KMS-11 (cell line): ENCODE data around the gene LHX6.

Experiments used
- H2AFZ ChIP-seq: fragments of 200-600 bp; sonication (generic); 2 replicates; pipeline ENCODE4 v1.6.1; 2016; ENCODE audit warnings: antibody characterized with exemption, mixed run types, low read depth
- H3K27ac ChIP-seq: fragments of 200-600 bp; sonication (generic); 2 replicates; pipeline ENCODE4 v1.6.1; 2016; ENCODE audit warnings: mild to moderate bottlenecking, mixed run types
- H3K27me3 ChIP-seq: fragments of 200-600 bp; sonication (generic); 2 replicates; pipeline ENCODE4 v1.6.1; 2017; ENCODE audit warnings: mild to moderate bottlenecking, low read depth, mixed run types, moderate library complexity; ENCODE audit not compliant: insufficient read depth
- H3K36me3 ChIP-seq: fragments of 200-600 bp; sonication (generic); 2 replicates; pipeline ENCODE4 v1.6.1; 2017; ENCODE audit warnings: mild to moderate bottlenecking, mixed run types; ENCODE audit not compliant: insufficient read depth
- H3K4me1 ChIP-seq: fragments of 200-600 bp; sonication (generic); 2 replicates; pipeline ENCODE4 v1.6.1; 2016; ENCODE audit warnings: mild to moderate bottlenecking, low read depth, mixed run types; ENCODE audit not compliant: poor library complexity, severe bottlenecking
- H3K4me2 ChIP-seq: fragments of 200-600 bp; sonication (generic); 2 replicates; pipeline ENCODE4 v1.7.0; 2016; ENCODE audit warnings: mild to moderate bottlenecking, mixed run types
- H3K4me3 ChIP-seq: fragments of 200-600 bp; sonication (generic); IDR thresholded peaks from 2 replicates; pipeline ENCODE4 v1.6.1; 2017; ENCODE audit warnings: low read depth, low read length, mixed read lengths; ENCODE audit not compliant: insufficient read depth
- H3K79me2 ChIP-seq: fragments of 200-600 bp; sonication (generic); 2 replicates; pipeline ENCODE4 v1.6.1; 2016; ENCODE audit warnings: low read depth, mixed run types; ENCODE audit not compliant: insufficient read depth
- H3K9ac ChIP-seq: fragments of 200-600 bp; sonication (generic); 2 replicates; pipeline ENCODE4 v1.6.1; 2016; ENCODE audit warnings: mild to moderate bottlenecking, mixed run types
- H4K20me1 ChIP-seq: fragments of 200-600 bp; sonication (generic); 2 replicates; pipeline ENCODE4 v1.6.1; 2016; ENCODE audit warnings: mild to moderate bottlenecking, mixed run types; ENCODE audit not compliant: insufficient read depth
- TF ChIP-seq, protein P1 (sequence below): fragments of 200-600 bp; sonication (generic); conservative IDR thresholded peaks from 2 replicates; pipeline ENCODE4 v1.6.1; 2017; ENCODE audit warnings: low read depth, mild to moderate bottlenecking, antibody characterized with exemption, low read length, moderate library complexity, mixed read lengths

The LHX6 gene

DNA sequence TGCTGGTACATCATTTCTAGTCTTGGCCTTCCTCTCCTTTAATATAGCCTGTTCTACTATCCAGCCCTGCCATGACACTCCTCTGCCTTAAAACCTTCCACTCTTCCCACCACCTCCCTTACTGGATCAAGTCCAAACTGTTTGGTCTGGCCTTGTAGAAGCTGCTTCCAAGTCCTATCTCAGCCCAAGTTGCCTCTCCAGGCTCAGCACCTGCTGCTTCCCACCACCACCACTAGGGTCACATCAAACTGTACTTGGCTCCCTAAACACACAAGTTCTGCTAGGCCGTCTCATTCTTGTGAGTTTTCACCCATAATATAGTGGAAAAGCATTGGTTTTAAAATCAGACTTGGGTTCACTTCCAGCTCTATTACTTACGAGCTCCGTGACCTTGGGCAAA lies 70.6 kb downstream of the LHX6 start:
- Histone ChIP-seq H3K9ac (no peak overlapping the region), H3K36me3 (no peaks in the 10 kb centered on the region), H3K4me1 (peaks cover 12% of the 10 kb centered on the region), H3K4me2 (peak overlapping the region; percentile 68; the same call in 1 of the 2 replicates), H2AFZ (no peak overlapping the region), H3K4me3 (no peak overlapping the region), H4K20me1 (no peaks in the 10 kb centered on the region), H3K27me3 (no peaks in the 10 kb centered on the region), H3K27ac (no peak overlapping the region), H3K79me2 (peaks cover 31% of the 10 kb centered on the region; the same call in 1 of the 2 replicates)
- TF ChIP-seq, protein P1, sequence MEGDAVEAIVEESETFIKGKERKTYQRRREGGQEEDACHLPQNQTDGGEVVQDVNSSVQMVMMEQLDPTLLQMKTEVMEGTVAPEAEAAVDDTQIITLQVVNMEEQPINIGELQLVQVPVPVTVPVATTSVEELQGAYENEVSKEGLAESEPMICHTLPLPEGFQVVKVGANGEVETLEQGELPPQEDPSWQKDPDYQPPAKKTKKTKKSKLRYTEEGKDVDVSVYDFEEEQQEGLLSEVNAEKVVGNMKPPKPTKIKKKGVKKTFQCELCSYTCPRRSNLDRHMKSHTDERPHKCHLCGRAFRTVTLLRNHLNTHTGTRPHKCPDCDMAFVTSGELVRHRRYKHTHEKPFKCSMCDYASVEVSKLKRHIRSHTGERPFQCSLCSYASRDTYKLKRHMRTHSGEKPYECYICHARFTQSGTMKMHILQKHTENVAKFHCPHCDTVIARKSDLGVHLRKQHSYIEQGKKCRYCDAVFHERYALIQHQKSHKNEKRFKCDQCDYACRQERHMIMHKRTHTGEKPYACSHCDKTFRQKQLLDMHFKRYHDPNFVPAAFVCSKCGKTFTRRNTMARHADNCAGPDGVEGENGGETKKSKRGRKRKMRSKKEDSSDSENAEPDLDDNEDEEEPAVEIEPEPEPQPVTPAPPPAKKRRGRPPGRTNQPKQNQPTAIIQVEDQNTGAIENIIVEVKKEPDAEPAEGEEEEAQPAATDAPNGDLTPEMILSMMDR, result peak; percentile 43; the same call in 1 of the 2 replicates

GRCh38 chr9:122155796-122156195 lies 73.0 kb downstream of the LHX6 start:
- Histone ChIP-seq H3K27ac (no peak overlapping the region), H3K36me3 (no peaks in the 10 kb centered on the region), H3K4me2 (no peak overlapping the region), H4K20me1 (no peaks in the 10 kb centered on the region), H3K9ac (no peak overlapping the region), H3K4me1 (peaks cover 16% of the 10 kb centered on the region), H3K4me3 (no peak overlapping the region), H3K79me2 (peaks cover 41% of the 10 kb centered on the region; the same call in 1 of the 2 replicates), H2AFZ (no peak overlapping the region), H3K27me3 (no peaks in the 10 kb centered on the region)
- TF ChIP-seq, protein P1, result no peak
